HG03108 (cell line): ENCODE measurements around the gene TMEM51.
"Not testable (repeated sequence)": the region's sequence is repeated elsewhere in the genome, so short reads cannot be mapped to it uniquely, and the experiment has no call there.

Source experiments
- ATAC-seq: cut with Tn5 transposase; IDR thresholded peaks from one replicate; pipeline ENCODE4 v1.9.1; 2021; ENCODE audit warnings: moderate library complexity; ENCODE audit not compliant: unreplicated experiment

Gene TMEM51

DNA sequence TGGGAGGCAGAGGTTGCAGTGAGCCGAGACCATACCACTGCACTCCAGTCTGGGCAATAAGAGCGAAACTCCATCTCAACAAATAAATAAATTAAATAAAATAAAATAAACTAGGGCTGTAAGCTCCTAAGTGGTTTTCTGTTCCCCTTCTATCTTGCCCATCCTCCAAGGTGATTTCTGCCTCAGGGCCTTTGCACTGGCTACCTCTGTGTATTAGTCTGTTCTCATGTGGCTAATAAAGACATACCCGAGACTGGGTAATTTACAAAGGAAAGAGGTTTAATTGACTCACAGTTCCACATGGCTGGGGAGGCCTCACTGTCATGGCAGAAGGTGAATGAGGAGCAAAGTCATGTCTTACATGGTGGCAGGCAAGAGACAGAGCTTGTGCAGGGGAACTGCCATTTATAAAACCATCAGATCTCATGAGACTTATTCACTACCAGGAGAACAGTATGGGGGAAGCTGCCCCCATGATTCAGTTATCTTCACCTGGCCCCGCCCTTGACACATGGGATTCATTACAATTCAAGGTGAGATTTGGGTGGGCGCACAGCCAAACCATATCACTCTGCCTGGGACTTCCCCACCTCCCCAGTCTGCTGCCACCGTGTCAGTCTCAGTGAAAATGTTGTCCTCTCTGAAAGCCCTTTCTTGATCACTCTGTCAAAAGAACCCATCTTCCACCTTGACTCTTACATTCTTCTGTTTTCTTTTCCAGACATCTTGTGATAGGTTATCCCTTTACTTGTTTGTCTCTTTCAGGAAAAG is 22.0 kb downstream of the TMEM51 start:
- not testable (repeated sequence) for ATAC-seq

DNA sequence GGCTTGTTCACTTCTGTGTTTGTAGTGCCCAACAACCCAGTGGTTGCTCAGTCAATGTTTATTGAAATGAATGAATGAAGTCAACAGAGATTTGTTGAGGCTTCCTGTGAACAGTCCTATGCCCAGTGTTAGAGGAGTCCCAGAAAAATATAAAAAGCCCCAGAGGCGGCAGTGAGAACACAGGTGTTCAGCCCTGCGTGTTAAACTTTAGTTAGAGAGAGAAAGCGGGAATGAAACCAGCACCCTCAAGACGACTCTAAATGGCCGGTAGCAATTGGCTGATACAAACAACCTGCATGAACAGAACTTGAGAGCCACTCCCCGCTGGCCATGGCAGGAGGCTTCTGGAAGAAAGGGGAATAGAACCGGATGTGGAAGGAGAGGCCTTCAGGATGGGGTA is 22.6 kb downstream of the TMEM51 start:
- no peak for ATAC-seq

DNA sequence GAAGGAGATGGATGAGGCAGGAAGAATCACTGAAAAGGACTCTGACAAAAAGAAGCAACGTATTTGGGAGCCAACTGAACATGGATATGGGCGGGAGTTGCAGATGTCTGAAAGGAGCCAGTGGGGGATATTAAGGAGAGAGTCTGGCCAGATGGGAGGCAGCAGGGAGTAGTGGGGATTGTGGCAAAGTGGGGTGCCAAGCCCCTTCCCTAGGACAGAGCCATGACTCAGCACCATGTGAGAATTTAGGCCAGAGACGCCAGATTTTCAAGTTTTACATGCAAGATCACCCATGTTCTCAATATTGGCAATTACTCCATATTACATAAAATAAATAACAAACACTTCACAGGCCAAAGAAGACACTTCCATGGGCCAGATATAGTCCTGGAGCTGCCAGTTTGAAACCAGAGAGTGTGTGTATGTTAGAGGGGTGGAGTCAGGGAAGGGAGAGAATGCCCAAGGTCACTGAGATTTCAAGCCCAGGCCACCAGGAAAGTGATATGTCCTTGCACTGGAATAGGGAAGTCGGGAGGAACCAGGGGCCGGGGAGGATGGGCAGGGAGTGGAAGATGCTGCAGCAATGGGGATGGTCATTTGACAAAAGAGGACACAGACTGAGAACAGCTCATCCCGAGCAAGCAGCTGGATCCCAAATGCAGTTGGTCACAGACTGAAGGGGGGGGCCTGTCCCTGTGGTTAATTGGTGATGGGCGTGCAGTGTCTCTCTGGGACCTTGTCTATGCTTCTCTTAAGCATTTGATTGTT is 23.5 kb downstream of the TMEM51 start:
- no peak for ATAC-seq

DNA sequence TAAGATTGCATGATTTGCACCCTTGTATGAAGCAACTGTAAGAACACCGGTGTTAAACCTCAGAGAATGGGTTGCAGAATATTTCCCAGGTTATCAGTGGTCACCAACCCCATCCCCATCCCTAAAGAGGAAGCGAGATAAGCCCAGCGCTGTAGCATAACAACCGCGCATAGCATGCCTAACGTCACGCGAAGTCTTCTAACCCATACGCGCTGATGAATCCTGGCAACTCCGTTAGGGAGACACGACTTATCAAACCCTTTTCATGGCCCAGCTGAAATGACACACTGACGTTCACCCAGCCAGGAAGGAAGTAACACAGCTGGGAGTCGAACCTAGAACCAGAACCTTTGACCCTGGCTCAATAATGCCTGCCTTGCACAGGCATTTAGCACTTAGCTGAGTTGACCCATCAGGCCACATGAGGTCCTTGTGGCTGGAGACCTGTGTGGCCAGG is 24.2 kb downstream of the TMEM51 start:
- ATAC-seq = no peak

DNA sequence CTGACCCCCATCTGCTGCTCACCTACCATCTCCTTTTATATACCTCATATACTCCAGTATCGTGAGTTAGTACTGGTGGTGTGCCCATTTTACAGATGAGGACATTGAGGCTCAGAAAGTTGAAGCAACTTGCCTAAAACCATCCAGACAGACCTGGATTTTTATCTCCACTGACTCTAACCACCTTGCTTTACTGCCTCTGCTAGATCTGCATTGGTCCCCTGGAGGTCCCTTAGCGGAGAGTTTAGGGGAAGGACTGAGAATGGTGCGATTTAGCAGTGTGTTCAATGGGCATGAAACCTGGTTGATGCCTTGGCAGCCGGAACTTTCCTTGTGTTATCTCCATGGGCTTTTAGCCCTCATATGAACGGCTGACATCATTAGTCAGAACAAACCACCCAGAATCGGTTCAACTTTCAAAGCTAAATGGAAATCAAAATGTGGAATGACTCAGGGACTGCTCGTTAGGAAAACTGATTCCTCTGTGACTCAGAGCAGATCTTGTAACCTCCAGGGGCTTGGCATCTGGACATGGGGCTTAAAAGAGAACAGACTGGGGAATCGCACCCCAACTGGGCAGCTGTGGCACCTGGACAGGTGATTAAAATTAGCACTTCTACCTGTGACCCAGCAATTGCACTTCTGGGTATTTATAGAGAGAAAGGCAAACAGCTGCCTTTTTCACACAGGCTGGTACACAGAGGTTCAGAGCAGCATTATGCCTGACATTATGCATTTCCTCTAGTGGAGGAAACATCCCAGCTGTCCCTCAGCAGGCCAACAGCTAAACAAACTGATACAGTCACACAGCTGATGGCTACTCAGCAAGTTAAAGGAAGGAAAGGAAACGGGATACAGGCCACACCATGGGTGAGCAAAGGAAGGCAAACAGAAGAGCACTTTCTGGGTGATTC is 25.3 kb downstream of the TMEM51 start:
- ATAC-seq = no peak

DNA sequence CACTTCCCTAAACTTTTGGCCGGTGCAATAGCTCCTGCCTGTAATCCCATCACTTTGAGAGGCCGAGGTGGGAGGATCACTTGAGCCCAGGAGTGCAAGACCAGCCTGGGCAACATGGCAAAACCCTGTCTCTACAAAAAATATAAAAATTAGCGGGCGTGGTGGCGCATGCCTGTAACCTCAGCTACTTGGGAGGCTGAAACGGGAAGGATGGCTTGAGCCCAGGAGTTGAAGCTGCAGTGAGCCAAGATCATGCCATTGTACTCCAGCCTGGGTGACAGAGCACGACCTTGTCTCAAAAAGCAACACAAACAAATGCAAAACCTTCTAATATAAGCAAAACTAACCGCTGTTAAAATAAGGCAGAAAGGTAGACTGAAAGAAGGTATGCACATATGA is 25.9 kb downstream of the TMEM51 start:
- no peak for ATAC-seq

DNA sequence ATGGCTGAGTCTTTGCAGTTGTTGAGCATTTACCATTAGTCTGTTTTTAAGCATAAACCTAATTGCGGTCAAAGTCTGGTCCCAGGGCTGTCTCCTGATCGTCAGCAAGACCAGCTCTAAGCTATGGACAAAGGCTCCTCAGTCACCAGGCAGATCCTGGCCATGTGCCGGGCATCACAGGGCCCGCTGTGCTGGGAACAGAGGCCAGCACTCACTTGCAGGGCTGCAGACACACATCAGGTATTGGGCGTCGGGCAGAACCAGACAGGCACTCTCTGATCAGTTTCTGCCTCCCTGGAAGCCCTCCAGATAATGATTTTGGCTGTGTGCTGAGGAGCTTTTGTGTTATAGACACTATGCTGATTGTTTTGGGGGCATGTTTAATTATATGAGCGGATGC is 26.6 kb downstream of the TMEM51 start:
- ATAC-seq = no peak

DNA sequence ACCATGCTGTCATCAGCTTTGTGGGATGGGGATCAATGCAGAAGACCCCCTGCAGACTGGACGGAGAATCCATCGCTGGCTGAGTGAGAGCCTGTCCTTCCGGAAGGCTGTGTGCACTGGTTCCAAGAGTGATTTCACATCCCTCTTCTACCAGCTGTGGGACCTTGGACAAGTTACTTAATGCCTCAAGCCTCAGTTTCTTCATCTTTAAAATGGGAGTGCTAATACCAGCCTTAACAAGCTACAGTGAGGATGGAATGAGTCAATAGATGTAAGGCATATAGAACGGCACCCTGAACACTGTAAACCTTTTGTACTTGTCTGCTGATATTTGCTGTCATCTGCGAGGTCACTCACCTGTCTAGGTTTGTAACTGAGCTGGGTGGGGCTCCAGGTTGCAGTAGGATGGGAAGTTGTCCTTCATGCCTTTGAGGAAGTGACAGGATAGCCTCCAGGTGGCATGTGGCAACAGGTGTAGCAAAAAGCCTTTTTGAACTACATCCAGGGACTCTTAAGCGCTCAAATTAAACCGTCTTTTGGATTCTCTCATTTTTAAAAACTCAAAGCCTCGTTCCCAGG is 27.5 kb downstream of the TMEM51 start:
- no peak for ATAC-seq

DNA sequence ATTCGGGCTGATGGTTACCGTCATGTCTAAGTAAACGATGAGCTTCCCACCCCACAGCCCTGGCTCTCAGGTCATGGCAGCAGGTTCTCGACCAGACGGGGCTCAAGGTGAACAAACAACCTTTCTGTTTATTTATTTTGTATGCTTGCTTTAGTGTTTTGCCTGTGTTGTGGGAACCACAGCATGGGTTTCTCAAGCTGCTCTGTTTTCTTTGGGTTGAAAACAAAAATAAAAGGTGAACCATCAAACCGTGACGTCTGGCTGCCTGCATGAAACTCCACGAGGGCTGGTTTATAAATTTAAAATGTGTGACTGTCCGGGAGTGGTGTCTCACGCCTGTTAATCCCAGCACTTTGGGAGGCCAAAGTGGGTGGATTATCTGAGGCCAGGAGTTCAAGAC is 28.0 kb downstream of the TMEM51 start:
- no peak for ATAC-seq

DNA sequence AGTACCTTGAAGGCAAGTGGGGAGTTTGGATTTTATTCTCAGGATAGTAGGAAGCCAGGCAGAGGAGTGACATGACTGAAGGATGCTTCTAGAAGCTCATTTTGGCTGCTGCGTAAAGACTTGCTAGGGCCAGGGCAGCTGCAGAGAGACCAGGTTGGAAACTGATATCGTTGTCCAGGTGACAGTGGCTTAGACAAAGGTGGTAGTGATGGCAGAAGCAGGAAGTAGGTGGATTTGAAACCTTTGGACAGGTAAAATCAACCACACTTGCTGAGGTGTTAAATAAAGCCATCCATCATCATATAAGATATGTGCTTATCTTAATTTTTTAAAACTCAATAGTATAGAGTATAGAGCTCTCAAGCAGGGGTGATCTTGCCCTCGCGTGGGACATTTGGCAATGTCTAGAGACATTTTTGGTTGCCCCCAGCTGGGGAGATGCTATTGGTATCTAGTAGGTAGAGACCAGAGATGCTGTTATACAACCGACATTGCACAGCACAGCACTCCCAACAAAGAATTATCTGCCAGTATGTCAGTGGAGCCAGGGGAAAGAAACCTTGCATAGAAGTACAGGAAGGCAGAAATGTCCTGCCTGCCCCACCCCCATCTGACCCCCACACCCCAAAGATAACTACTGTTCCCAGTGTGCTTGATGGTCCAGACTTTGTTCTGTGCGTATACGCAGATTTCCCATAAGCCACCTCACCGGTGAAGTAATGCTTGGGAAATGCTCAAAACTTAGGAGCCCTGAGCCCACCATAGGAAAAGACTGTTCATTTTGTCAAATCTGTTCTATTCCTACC is 31.1 kb downstream of the TMEM51 start:
- ATAC-seq = no peak

DNA sequence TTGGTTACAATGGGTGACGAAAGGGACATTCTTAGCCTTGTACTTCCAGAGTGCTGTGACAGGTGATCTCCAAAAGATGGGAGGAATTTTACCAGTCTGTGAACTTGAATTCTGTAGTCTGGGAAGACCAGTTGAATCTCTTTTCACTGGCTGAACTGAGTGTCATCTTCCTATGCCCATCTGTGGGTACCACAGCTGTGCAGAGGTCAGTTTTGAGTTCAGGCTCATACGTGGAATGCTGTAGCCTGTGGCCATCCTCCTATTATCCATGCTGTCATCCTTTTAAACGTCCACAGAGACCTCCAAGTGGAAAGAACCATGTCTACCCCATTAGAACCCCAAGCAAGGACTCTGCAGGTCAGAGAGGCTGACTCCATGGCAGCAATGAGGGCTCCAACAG is 32.1 kb downstream of the TMEM51 start:
- no peak for ATAC-seq

DNA sequence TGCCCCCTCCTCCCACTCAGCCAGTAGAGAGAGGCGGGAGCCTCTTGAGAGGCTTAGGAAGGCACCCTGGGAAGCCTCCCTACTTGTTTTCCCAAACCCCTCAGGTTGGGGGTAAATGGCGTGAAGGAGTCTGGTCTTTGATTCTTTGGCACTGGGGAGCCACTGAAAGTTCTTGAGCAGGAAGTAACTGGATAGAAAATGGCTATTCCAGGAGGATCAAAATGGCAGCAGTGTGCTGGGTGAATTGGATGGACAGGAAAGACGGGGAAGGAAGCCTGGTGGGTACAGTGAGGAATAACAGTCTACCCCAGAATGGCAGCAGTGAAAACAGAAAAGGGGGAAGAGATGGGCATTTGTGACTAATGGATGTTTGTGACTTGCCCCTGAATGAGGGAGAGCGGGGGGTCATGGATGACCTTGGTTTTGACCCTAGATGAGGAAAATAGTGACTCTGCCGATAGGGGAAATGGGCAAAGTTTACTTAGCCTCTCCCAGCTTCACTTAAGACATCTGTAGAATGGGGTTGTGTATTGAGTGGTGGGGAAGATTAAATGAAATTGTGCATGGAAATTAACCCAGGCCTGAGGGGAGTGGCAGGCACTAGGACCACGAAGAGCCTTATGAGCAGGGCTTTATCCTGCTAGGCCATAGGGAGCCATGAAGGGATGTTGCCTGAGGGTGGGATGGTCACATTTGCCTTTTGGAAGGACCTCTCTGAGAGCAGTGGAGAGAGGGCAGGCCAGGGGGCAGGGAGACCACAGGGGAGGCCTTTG is 32.7 kb downstream of the TMEM51 start:
- ATAC-seq = no peak

DNA sequence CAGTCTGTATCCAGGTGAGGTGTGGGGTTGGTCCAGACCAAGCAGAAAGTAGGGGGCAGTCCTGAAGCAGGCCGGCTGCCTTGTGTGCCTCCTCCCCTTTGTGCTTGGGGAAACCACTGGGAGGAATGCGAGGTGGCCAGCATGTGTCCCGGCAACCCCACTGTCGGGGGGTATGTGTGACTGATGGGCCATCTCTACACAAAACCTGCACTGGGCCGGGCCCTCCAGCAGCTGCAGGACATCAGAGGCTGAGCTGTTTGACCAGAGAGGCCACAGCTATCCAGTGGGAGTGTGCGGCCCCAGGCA is 33.3 kb downstream of the TMEM51 start:
- ATAC-seq = no peak

DNA sequence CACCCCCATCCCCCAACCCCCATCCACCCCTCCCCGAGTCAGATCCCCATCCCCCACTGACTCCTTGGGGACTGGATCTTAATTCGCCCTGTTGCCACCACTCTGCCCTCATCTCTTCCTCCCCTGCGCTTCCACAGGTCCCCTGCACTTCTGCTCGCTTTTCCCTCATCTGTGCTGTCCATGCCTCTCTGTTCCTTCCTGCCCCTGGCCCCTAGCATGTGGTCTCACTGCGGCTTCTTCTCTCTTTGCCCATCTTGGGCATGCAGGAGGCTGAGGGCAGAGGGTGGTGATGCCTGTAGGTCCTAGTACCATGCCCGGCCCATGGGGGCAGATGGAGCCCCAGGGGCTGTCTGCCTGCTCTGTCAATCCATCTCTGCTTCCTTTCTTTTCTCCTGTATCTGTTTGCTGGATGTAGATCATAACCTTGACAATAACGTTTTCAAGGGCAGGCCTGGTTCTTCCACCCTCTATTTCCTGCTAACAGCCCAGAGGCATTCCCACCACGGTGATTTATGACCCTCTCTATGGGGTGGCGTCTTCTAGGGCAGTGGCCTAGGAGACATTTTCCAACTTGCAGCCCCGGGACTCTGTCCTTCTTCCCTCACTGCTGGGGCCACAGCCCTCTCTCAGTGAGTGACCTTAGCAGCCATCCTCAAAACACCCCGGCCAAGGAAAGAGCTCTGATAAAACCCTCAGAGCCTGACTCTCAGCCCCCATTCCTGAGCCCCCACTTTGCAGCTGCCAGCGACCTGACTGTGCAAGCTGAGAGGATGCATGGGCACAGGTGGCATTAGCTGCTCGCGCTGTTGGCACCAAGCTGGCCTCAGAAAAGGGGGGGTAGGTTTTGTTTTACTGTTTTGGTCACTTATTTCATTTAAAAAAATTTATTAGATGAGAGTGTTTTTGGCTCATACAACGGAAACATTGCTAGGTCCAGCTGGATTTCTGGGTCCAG is 33.9 kb downstream of the TMEM51 start:
- ATAC-seq = no peak

DNA sequence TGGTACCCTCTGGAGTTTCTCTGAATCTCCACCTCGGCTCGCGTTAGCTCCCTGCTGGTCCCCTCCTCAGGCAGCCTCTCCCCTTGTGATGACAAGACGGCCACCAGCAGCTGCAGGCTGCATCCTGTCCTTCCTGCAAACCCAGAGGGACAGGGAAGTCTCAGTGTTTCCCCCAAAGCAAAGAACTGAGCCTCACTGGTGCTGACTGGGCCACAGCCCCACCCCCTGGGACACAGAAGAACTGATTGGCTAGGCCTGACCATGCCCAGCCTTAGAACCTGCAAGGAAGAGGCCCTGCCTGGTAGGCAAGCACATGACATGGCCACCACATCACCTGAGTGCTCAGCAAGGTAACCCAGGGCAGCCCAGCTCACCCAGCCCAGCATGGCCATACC is 34.6 kb downstream of the TMEM51 start:
- no peak for ATAC-seq

DNA sequence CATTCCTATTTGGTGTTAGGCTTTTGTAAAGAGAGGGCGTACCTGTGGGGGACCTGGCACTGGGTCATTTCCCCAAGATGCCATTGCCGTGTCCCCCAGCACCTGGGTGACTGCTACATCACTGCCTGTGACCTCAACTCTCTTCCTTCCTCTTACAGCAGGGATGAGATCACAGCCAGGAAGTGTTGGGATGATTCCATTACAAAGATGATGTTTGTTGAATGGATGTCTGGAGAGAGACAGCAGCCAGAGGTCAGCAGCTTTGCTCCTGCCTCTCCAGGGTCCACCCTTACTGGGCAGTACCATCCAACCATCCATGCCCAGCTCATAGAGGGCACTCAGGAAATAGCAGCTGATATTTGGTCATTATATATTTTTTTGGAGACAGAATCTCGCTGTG is 35.1 kb downstream of the TMEM51 start:
- no peak for ATAC-seq

DNA sequence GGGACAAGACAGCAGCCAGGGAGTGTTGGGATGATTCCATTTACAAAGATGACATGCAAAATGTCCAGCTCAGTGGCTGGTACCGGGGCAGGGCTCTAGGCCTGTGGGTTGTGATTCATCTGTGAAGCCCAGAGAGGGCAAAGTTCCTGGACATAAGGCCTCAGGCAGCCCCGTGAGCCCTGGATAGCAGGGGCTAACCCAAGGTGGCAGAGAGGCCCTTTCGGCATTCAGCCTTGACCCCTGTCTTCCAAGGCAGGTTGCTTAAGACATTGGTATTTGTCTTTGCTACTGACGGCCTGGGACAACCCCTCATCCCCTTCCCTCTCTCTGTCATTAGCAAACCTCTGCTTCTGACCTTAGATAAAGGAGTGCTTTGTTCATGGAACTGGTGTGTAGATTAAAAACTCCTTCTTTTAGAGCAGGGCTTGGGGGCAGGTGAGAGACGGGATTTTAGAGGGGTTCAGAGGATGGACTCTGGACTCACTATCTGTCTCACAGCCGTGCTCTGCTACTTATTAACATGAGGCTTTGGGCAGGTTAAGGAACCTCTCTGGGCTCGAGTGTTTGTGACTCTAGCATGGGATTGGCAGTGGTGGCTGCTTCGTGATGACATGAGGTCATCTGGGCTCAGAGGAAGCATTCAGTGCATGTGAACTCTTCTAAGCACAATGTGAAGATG is 36.3 kb downstream of the TMEM51 start:
- no peak for ATAC-seq

DNA sequence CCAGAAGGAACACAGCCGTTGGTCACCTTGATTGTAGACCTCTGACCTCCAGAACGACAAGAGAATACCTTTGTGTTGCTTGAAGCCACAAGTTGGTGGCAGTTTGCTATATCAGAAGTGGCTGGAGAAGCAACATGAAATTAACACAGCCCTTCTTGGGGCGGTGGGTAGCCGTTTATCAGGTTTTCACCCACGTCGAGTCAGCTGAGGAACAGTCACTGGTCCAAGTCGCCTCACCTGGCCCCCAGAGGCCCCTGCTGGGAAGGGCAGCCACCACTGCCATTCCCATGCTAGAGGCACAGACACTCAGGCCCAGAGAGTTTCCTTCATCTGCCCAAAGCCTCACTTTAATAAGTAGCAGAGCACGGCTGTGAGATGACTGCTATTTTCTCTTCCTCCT is 37.7 kb downstream of the TMEM51 start:
- ATAC-seq = no peak
